Measurements from ENCODE around the gene LGALS13. TPM values are rescaled to one million over a fixed set of nuclear protein-coding genes. Genes with fewer than 3 reads are reported as not detected.
A peak's percentile ranks its signal among the peaks of the same experiment; 100 is the strongest.

Gene LGALS13
- total and polyA plus RNA-seq, 2 donors (not counting 1 experiment from before 2014, with no cell fraction given) = not detected

DNA sequence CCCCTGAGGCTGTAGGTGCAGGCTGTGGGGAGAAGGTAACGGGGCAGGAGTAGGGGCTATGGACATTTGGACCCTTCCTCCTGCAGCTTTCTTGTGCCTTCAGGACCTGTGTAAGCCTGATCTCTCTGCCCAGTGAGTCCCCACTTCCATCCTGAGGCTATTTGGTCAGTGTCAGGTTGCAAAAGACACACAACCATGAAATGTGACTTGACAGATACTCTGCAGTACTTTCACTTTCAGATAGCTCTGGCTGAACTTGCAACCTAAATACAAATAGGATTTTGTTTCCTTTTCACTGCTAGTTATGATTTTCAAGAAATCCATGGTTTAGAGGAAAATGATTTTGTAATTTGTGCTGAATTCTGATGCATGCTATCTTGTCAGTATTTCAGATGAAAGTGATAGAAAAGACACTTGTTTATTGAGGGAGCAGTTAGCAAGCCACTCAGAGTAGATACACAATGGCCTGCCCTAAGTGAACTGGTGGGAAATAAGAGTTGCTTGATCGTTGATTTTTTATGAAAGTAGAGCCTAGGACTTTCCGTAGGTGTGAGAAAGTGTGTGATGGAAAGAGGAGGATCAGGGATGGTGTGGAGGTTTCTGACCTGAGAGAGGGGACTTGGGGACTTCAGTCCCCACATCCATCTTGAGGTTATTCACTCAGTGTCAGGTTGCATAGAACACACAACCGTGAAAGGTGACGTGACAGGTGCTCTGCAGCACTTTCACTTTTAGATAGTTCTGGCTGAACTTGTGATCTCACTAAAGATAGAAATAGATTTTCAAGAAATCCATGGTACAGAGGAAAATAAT, 44.3 kb upstream of the LGALS13 start:
- ATAC-seq (ENCODE audit: low read depth) (peak; percentile 43), DNase-seq (peak; percentile 11)
- Histone ChIP-seq H2AFZ (ENCODE audit: insufficient read depth, low read depth, low read length, poor library complexity, severe bottlenecking) (peak overlapping the region; percentile 66), H4K20me1 (ENCODE audit: control insufficient read depth, insufficient read depth, low read length, poor library complexity, severe bottlenecking) (no peaks in the 10 kb centered on the region), H3K4me1 (ENCODE audit: control insufficient read depth in 2 of 2, insufficient read depth in 2 of 2, low read length in 2 of 2) (peaks cover under 1 to 16% of the 10 kb centered on the region in 2 donors), H3K27ac (ENCODE audit: low read length in 2 of 2) (peak overlapping the region in 1 of 2 donors; percentile 29), H3K36me3 (replicated peaks in 1 of 2; ENCODE audit: control extremely low read depth in 1 of 2, control insufficient read depth in 1 of 2, extremely low read depth in 1 of 2, insufficient read depth in 2 of 2, low read length in 1 of 2) (no peaks in the 10 kb centered on the region), H3K79me2 (ENCODE audit: control insufficient read depth, insufficient read depth, low read length) (no peaks in the 10 kb centered on the region), H3K27me3 (replicated peaks in 1 of 4; ENCODE audit: control extremely low read depth in 1 of 4, control insufficient read depth in 3 of 4, insufficient read depth in 4 of 4, low read length in 3 of 4) (no peaks in the 10 kb centered on the region), H3K4me3 (ENCODE audit: control extremely low read depth in 1 of 5, extremely low read depth in 1 of 5, insufficient read depth in 1 of 5, low read depth in 2 of 5, low read length in 4 of 5) (peak overlapping the region in 2 of 5 experiments; percentile 5 to 18), H3K9ac (ENCODE audit: low read length) (peak overlapping the region; percentile 26), H3K9me3 (ENCODE audit: control extremely low read depth in 1 of 3, control insufficient read depth in 2 of 3, insufficient read depth in 1 of 3, low read length in 2 of 3) (no peaks in the 10 kb centered on the region), H3K4me2 (replicated peaks; ENCODE audit: low read depth, low read length, poor library complexity, severe bottlenecking) (peak overlapping the region; percentile 36)
- intact Hi-C loops (cut with micrococcal nuclease) = no loop called here
- no peaks in the 10 kb centered on the region for H3K27me3 Mint-ChIP-seq
- TF ChIP-seq, protein P1, sequence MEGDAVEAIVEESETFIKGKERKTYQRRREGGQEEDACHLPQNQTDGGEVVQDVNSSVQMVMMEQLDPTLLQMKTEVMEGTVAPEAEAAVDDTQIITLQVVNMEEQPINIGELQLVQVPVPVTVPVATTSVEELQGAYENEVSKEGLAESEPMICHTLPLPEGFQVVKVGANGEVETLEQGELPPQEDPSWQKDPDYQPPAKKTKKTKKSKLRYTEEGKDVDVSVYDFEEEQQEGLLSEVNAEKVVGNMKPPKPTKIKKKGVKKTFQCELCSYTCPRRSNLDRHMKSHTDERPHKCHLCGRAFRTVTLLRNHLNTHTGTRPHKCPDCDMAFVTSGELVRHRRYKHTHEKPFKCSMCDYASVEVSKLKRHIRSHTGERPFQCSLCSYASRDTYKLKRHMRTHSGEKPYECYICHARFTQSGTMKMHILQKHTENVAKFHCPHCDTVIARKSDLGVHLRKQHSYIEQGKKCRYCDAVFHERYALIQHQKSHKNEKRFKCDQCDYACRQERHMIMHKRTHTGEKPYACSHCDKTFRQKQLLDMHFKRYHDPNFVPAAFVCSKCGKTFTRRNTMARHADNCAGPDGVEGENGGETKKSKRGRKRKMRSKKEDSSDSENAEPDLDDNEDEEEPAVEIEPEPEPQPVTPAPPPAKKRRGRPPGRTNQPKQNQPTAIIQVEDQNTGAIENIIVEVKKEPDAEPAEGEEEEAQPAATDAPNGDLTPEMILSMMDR (IDR thresholded peaks at IDR 0.05) = no peak
- no peak for TF ChIP-seq EZH2 (IDR thresholded peaks at IDR 0.05; ENCODE audit: borderline replicate concordance, insufficient read depth, low read depth, low read length, poor library complexity, severe bottlenecking)
- 68% methylated on average over 3 of the region's 5 CpGs for WGBS (ENCODE audit: insufficient coverage)
- no peaks in the 10 kb centered on the region for H3K9me3 Mint-ChIP-seq (ENCODE audit: insufficient read depth)
- ChIA-PET CTCF (no interaction called here), POLR2A (no interaction called here)
- peak overlapping the region; percentile 74 for H3K4me3 Mint-ChIP-seq
- H3K4me1 Mint-ChIP-seq = peaks cover 24% of the 10 kb centered on the region
- peak overlapping the region; percentile 77 for H3K27ac Mint-ChIP-seq

DNA sequence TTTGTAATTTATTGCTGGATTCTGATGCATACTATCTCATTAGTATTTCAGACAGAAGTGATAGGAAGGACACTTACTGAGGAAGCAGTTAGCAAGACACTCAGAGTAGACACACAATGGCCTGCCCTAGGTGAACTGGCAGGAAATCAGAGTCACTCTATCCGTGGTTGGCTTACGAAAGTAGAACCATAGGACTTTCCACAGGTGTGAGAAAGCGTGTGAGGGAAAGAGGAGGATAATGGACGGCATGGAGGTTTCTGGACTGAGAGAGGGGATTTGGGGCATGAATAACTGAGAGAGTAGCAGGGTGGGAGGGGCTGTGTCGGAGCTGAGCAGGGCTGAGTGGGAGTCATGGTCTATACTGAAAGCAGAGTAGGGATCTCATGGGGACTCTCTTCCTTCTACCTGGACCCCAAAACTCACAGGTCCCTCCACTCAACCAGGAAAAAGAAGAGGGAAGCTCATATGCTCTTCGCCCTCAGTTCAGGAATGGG, 43.7 kb upstream of the LGALS13 start:
- Histone ChIP-seq H3K9me3 (ENCODE audit: control extremely low read depth in 1 of 3, control insufficient read depth in 2 of 3, insufficient read depth in 1 of 3, low read length in 2 of 3) (no peaks in the 10 kb centered on the region), H3K4me1 (ENCODE audit: control insufficient read depth in 2 of 2, insufficient read depth in 2 of 2, low read length in 2 of 2) (peaks cover 0 to 12% of the 10 kb centered on the region in 2 donors), H4K20me1 (ENCODE audit: control insufficient read depth, insufficient read depth, low read length, poor library complexity, severe bottlenecking) (no peaks in the 10 kb centered on the region), H3K9ac (ENCODE audit: low read length) (peak overlapping the region; percentile 26), H3K36me3 (replicated peaks in 1 of 2; ENCODE audit: control extremely low read depth in 1 of 2, control insufficient read depth in 1 of 2, extremely low read depth in 1 of 2, insufficient read depth in 2 of 2, low read length in 1 of 2) (no peaks in the 10 kb centered on the region), H3K27me3 (replicated peaks in 1 of 4; ENCODE audit: control extremely low read depth in 1 of 4, control insufficient read depth in 3 of 4, insufficient read depth in 4 of 4, low read length in 3 of 4) (no peaks in the 10 kb centered on the region), H3K27ac (ENCODE audit: low read length in 2 of 2) (peak overlapping the region; percentile 19 to 29), H2AFZ (ENCODE audit: insufficient read depth, low read depth, low read length, poor library complexity, severe bottlenecking) (peak overlapping the region; percentile 66), H3K79me2 (ENCODE audit: control insufficient read depth, insufficient read depth, low read length) (no peaks in the 10 kb centered on the region), H3K4me3 (ENCODE audit: control extremely low read depth in 1 of 5, extremely low read depth in 1 of 5, insufficient read depth in 1 of 5, low read depth in 2 of 5, low read length in 4 of 5) (peak overlapping the region in 1 of 5 experiments; percentile 18), H3K4me2 (replicated peaks; ENCODE audit: low read depth, low read length, poor library complexity, severe bottlenecking) (peak overlapping the region; percentile 36)
- WGBS (ENCODE audit: insufficient coverage) = 73% methylated on average over 4 of the region's 6 CpGs
- peak overlapping the region; percentile 77 for H3K27ac Mint-ChIP-seq
- H3K27me3 Mint-ChIP-seq = no peaks in the 10 kb centered on the region
- ChIA-PET POLR2A (no interaction called here), CTCF (no interaction called here)
- H3K9me3 Mint-ChIP-seq (ENCODE audit: insufficient read depth) = no peaks in the 10 kb centered on the region
- ATAC-seq (ENCODE audit: low read depth) (peak; percentile 14), DNase-seq (no peak)
- intact Hi-C loops (cut with micrococcal nuclease) = no loop called here
- H3K4me3 Mint-ChIP-seq = peak overlapping the region; percentile 74
- H3K4me1 Mint-ChIP-seq = peaks cover 19% of the 10 kb centered on the region
- no peak for TF ChIP-seq EZH2 (IDR thresholded peaks at IDR 0.05; ENCODE audit: borderline replicate concordance, insufficient read depth, low read depth, low read length, poor library complexity, severe bottlenecking)
- TF ChIP-seq, protein P1 (IDR thresholded peaks at IDR 0.05) = no peak

Measured in B cell (primary cell).